Fibroblast of lung (primary cell): ENCODE measurements around the gene LIPT1. TPM values are rescaled to one million over a fixed set of nuclear protein-coding genes. Genes with fewer than 3 reads are reported as not detected.
A peak's percentile ranks its signal among the peaks of the same experiment; 100 is the strongest.

ENCODE experiments used
- DNase-seq, 2 donors: peaks; one replicate each; pipeline versions ENCODE4 v3.0.0 to v3.0.0-alpha.2; 2010; ENCODE audit warnings: low read depth in 2 of 2
- H2AFZ ChIP-seq: 2 replicates; pipeline ENCODE4 v1.5.1; 2012; ENCODE audit warnings: low read length, control low read depth, inconsistent platforms
- H3K27ac ChIP-seq: 2 replicates; pipeline ENCODE4 v1.5.1; 2011; ENCODE audit warnings: low read length, control low read depth; ENCODE audit not compliant: insufficient read depth
- H3K27me3 ChIP-seq: 2 replicates; pipeline ENCODE4 v1.5.1; 2011; ENCODE audit warnings: mild to moderate bottlenecking, low read length; ENCODE audit not compliant: control insufficient read depth, insufficient read depth
- H3K36me3 ChIP-seq: 2 replicates; pipeline ENCODE4 v1.5.1; 2011; ENCODE audit warnings: low read length; ENCODE audit not compliant: control insufficient read depth, insufficient read depth
- H3K4me1 ChIP-seq: 2 replicates; pipeline ENCODE4 v1.5.1; 2011; ENCODE audit warnings: low read length; ENCODE audit not compliant: control insufficient read depth, insufficient read depth; ENCODE audit errors: extremely low read depth
- H3K4me2 ChIP-seq: 2 replicates; pipeline ENCODE4 v1.5.1; 2011; ENCODE audit warnings: low read length, control low read depth; ENCODE audit not compliant: insufficient read depth; ENCODE audit errors: extremely low read depth
- H3K4me3 ChIP-seq, 4 experiments: fragments of 200-600 bp in 1 of 4; sonication (generic) in 1 of 4; replicated peaks in 1 of 4; 2 replicates each; pipeline ENCODE4 v1.5.1; 2011 to 2016; ENCODE audit warnings: low read length in 4 of 4, low read depth in 3 of 4, mild to moderate bottlenecking in 3 of 4, control low read depth in 2 of 4, inconsistent platforms in 1 of 4, mixed read lengths in 1 of 4; ENCODE audit not compliant: insufficient read depth in 1 of 4; ENCODE audit errors: control extremely low read depth in 1 of 4
- H3K79me2 ChIP-seq: 2 replicates; pipeline ENCODE4 v1.5.1; 2012; ENCODE audit warnings: mild to moderate bottlenecking, low read length, inconsistent platforms; ENCODE audit not compliant: control insufficient read depth, insufficient read depth
- H3K9ac ChIP-seq: 2 replicates; pipeline ENCODE4 v1.5.1; 2011; ENCODE audit warnings: mild to moderate bottlenecking, low read length, control low read depth; ENCODE audit not compliant: insufficient read depth
- H3K9me3 ChIP-seq: 2 replicates; pipeline ENCODE4 v1.5.1; 2012; ENCODE audit warnings: low read depth, low read length; ENCODE audit not compliant: control insufficient read depth, insufficient read depth
- H4K20me1 ChIP-seq: 2 replicates; pipeline ENCODE4 v1.5.1; 2011; ENCODE audit warnings: low read length; ENCODE audit not compliant: control insufficient read depth, insufficient read depth; ENCODE audit errors: extremely low read depth
- EZH2 ChIP-seq: IDR thresholded peaks from 2 replicates; pipeline ENCODE4 v1.5.1; 2012; ENCODE audit warnings: low read length, control low read depth, mild to moderate bottlenecking; ENCODE audit errors: missing control alignments
- polyA plus RNA-seq, 2 donors: library from polyadenylated mRNA; depleted of rRNA in 1 of 2; stranded (reverse) in 1 of 2; unstranded in 1 of 2; fragments of >200 nt; gene quantifications; 2 replicates each; pipeline ENCODE4 v1.2.1, GENCODE V29; 2011 to 2012; ENCODE audit warnings: missing spikeins in 1 of 2
- total RNA-seq: library from RNA; depleted of rRNA; stranded (reverse); fragments of >200 nt; gene quantifications from 2 replicates; pipeline ENCODE4 v1.2.1, GENCODE V29; 2014
- TF ChIP-seq, protein P1 (sequence below), 2 donors: IDR thresholded peaks in 1 of 2; conservative IDR thresholded peaks in 1 of 2; 1 replicate in 1 of 2; 2 replicates in 1 of 2; pipeline ENCODE4 v1.5.1; 2011 to 2012; ENCODE audit warnings: low read length in 2 of 2, control low read depth in 1 of 2, inconsistent platforms in 1 of 2, low read depth in 1 of 2, mild to moderate bottlenecking in 1 of 2

LIPT1 gene
- total and polyA plus RNA-seq, 2 donors (not counting 1 experiment from before 2014, with no cell fraction given): 5.9 to 7.6 TPM

GRCh38 chr2:99152199-99152895 lies 2.4 kb upstream of the LIPT1 start:
- Histone ChIP-seq H3K79me2 (no peaks in the 10 kb centered on the region), H3K4me2 (no peak overlapping the region), H3K4me3 (no peak overlapping the region), H3K36me3 (no peaks in the 10 kb centered on the region), H3K4me1 (no peaks in the 10 kb centered on the region), H3K9ac (no peak overlapping the region), H2AFZ (no peak overlapping the region), H3K27me3 (no peaks in the 10 kb centered on the region), H4K20me1 (no peaks in the 10 kb centered on the region), H3K27ac (no peak overlapping the region), H3K9me3 (no peaks in the 10 kb centered on the region)
- TF ChIP-seq EZH2: no peak
- TF ChIP-seq, protein P1, sequence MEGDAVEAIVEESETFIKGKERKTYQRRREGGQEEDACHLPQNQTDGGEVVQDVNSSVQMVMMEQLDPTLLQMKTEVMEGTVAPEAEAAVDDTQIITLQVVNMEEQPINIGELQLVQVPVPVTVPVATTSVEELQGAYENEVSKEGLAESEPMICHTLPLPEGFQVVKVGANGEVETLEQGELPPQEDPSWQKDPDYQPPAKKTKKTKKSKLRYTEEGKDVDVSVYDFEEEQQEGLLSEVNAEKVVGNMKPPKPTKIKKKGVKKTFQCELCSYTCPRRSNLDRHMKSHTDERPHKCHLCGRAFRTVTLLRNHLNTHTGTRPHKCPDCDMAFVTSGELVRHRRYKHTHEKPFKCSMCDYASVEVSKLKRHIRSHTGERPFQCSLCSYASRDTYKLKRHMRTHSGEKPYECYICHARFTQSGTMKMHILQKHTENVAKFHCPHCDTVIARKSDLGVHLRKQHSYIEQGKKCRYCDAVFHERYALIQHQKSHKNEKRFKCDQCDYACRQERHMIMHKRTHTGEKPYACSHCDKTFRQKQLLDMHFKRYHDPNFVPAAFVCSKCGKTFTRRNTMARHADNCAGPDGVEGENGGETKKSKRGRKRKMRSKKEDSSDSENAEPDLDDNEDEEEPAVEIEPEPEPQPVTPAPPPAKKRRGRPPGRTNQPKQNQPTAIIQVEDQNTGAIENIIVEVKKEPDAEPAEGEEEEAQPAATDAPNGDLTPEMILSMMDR (conservative IDR thresholded peaks at IDR 0.05 in 1 of 2, IDR thresholded peaks at IDR 0.05 in 1 of 2; ENCODE audit: low read depth in 1 of 2, low read length in 2 of 2): no peak
- no peak for DNase-seq

DNA sequence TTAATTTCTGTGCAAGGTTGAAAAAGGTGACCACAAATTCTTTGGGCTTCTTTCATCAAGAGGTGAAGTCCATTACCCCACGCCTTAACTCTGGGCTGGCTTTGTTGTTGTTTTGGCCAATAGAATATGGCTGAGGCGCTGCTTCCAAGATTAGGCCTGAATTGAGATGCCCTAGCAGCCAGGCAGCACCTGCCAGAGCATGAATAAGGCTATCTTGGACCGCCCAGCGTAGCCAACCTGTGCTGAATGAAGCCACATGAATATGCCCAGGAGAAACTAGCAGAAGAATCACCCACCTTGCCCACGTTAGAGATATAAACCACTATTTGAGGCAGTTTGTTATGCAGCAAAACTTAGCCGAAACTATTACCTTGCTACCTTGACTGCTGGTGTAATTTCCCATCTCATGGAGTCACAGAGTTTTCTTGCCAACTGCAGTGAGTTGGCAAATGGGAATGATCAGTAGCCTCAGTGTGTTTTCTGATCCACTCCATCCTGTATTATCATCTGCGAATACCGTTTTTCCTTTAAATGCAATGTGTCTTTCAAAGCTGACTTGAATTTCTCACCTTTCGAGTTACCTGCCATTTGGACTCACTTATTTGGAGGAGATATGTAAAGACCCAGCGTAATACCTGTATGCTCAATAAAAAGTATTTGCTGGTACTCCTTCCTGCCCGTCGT lies 704 bp upstream of the LIPT1 start:
- peak in 1 of 2 donors; percentile 21 for DNase-seq
- peak overlapping the region; percentile 78 for H3K9ac ChIP-seq
- no peaks in the 10 kb centered on the region for H3K9me3 ChIP-seq

DNA sequence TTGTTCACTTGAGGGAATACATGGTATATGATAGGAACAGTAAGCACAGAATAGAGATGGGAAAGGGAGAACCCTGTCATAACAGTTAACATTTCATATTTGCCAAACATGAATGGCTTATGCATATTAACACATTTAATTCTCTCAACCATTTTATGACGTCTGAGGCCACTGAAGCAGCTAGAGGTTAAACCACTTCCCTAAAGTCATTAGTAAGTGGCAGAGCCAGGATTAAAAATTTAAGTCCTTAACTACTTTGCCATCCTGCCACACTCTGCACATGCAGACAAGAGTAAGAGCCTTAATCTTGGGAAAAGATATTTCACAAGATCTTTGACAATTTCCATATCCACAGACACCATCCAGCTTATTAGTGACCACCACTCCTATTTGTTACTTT lies 2.1 kb downstream of the LIPT1 start:
- Histone ChIP-seq H4K20me1 (no peaks in the 10 kb centered on the region), H3K9ac (no peak overlapping the region), H3K9me3 (no peaks in the 10 kb centered on the region), H3K27me3 (no peaks in the 10 kb centered on the region), H2AFZ (no peak overlapping the region), H3K36me3 (no peaks in the 10 kb centered on the region), H3K4me1 (no peaks in the 10 kb centered on the region), H3K27ac (no peak overlapping the region), H3K4me3 (no peak overlapping the region), H3K4me2 (no peak overlapping the region), H3K79me2 (no peaks in the 10 kb centered on the region)
- TF ChIP-seq EZH2: no peak
- TF ChIP-seq, protein P1 (conservative IDR thresholded peaks at IDR 0.05 in 1 of 2, IDR thresholded peaks at IDR 0.05 in 1 of 2; ENCODE audit: low read depth in 1 of 2, low read length in 2 of 2): no peak
- no peak for DNase-seq

More for the DNA sequence above, 704 bp upstream of the LIPT1 start:
- Histone ChIP-seq H3K79me2 (no peaks in the 10 kb centered on the region), H3K27me3 (no peaks in the 10 kb centered on the region), H3K4me1 (no peaks in the 10 kb centered on the region), H3K4me2 (peak overlapping the region; percentile 89), H2AFZ (peak overlapping the region; percentile 96), H3K27ac (peak overlapping the region; percentile 90), H3K36me3 (no peaks in the 10 kb centered on the region), H4K20me1 (no peaks in the 10 kb centered on the region), H3K4me3 (peak overlapping the region; percentile 79 to 97 (median 94))
- TF ChIP-seq EZH2: no peak
- TF ChIP-seq, protein P1 (conservative IDR thresholded peaks at IDR 0.05 in 1 of 2, IDR thresholded peaks at IDR 0.05 in 1 of 2; ENCODE audit: low read depth in 1 of 2, low read length in 2 of 2): no peak
